HepG2 (cell line): ENCODE results near the gene DMRTB1. TPM values are rescaled to one million over a fixed set of nuclear protein-coding genes. Genes with fewer than 3 reads are reported as not detected.

Experiments
- ATAC-seq: fragments of 200-7000 bp; cut with Tn5 transposase; 3 replicates; pipeline ENCODE4 v1.9.1; 2020; ENCODE audit warnings: mild to moderate bottlenecking, moderate library complexity
- BruUV-seq: library from RNA; stranded (reverse); fragments of 400-500 nt; replicated peaks from 2 replicates; lab custom pipeline; 2021; lab: Mats Ljungman, UMichigan
- CTCF ChIA-PET: fragments of 300-600 bp; formaldehyde crosslinking; extraction: SDS; loops from one replicate; lab custom pipeline; 2021; ENCODE audit warnings: low total read pairs, inconsistent platforms, low intra/inter-chr PET ratio; lab: Yijun Ruan, JAX
- POLR2A ChIA-PET: fragments of 350-600 bp; sonication (Branson Sonifier 250); formaldehyde crosslinking; loops from one replicate; lab custom pipeline; 2020; ENCODE audit warnings: antibody characterized with exemption, inconsistent platforms; lab: Yijun Ruan, JAX
- DNase-seq: peaks from one replicate; pipeline ENCODE4 v3.0.0-alpha.2; 2015; ENCODE audit warnings: low spot score
- FAIRE-seq: peaks from 3 replicates; lab custom pipeline; 2011; peaks lifted over from hg19 to GRCh38; lab: Jason Lieb, UNC
- H2AFZ ChIP-seq: one replicate; pipeline ENCODE4 v1.6.1; 2011; ENCODE audit warnings: low read length, inconsistent platforms
- H3K27ac ChIP-seq: fragments of 300-600 bp; 3 replicates; pipeline ENCODE4 v1.8.0; 2011; ENCODE audit warnings: mixed run types, mild to moderate bottlenecking, mixed read lengths, low read length, inconsistent platforms; ENCODE audit not compliant: insufficient read depth; ENCODE audit errors: extremely low read length
- H3K27me3 ChIP-seq, 2 experiments: fragments of 200-600 bp in 1 of 2; 2 replicates in 1 of 2; 3 replicates in 1 of 2; pipeline versions ENCODE4 v1.6.0 to v1.8.0; 2011; ENCODE audit warnings: low read length in 2 of 2, mild to moderate bottlenecking in 2 of 2, moderate library complexity in 2 of 2, inconsistent platforms in 1 of 2; ENCODE audit not compliant: insufficient read depth in 2 of 2, control insufficient read depth in 1 of 2
- H3K36me3 ChIP-seq, 2 experiments: fragments of 200-600 bp in 1 of 2; replicated peaks in 1 of 2; 2 replicates in 1 of 2; 3 replicates in 1 of 2; pipeline versions ENCODE4 v1.5.1 to v1.8.0; 2011; ENCODE audit warnings: low read length in 2 of 2, inconsistent platforms in 1 of 2; ENCODE audit not compliant: insufficient read depth in 2 of 2, control insufficient read depth in 1 of 2
- H3K4me1 ChIP-seq: 2 replicates; pipeline ENCODE4 v1.5.1; 2012; ENCODE audit warnings: low read length, inconsistent platforms; ENCODE audit not compliant: insufficient read depth
- H3K4me2 ChIP-seq: 2 replicates; pipeline ENCODE4 v1.6.0; 2011; ENCODE audit warnings: low read depth, low read length, inconsistent platforms
- H3K4me3 ChIP-seq, 3 experiments: fragments of 200-600 bp in 1 of 3; sonication (generic), shearing (Covaris generic) in 1 of 3; replicated peaks in 1 of 3; 2 replicates each; pipeline ENCODE4 v1.5.1; 2011 to 2016; ENCODE audit warnings: low read length in 3 of 3, inconsistent platforms in 2 of 3, low read depth in 2 of 3, mild to moderate bottlenecking in 2 of 3, control low read depth in 1 of 3, mixed read lengths in 1 of 3; ENCODE audit not compliant: insufficient read depth in 1 of 3
- H3K79me2 ChIP-seq: one replicate; pipeline ENCODE4 v1.6.1; 2011; ENCODE audit warnings: low read length, inconsistent platforms; ENCODE audit not compliant: insufficient read depth
- H3K9ac ChIP-seq: 2 replicates; pipeline ENCODE4 v1.6.0; 2011; ENCODE audit warnings: mild to moderate bottlenecking, low read depth, low read length, inconsistent platforms; ENCODE audit not compliant: insufficient read depth
- H3K9me3 ChIP-seq: 2 replicates; pipeline ENCODE4 v1.5.1; 2012; ENCODE audit warnings: mild to moderate bottlenecking, low read length
- H4K20me1 ChIP-seq: 2 replicates; pipeline ENCODE4 v1.6.0; 2011; ENCODE audit warnings: inconsistent platforms, mild to moderate bottlenecking, low read length, moderate library complexity; ENCODE audit not compliant: insufficient read depth
- ATF4 ChIP-seq, 2 experiments: fragments of 450-650 bp in 1 of 2; sonication (generic) in 1 of 2; formaldehyde crosslinking; IDR thresholded peaks; 2 replicates each; pipeline versions ENCODE4 v1.5.0 to v1.8.0; 2020 to 2022; ENCODE audit warnings: mild to moderate bottlenecking in 1 of 2, missing genetic modification reagents in 1 of 2
- PAF1 ChIP-seq: IDR thresholded peaks from 2 replicates; pipeline ENCODE4 v1.6.1; 2016; ENCODE audit warnings: missing genetic modification reagents, missing compliant biosample characterization
- WGBS: methylation state at CpG from one replicate; pipeline ENCODE4 v1.1.6; 2017; ENCODE audit warnings: low lambda C conversion rate; 5-methylcytosine and 5-hydroxymethylcytosine counted together
- in situ Hi-C: cut with HindIII; loops from 2 replicates; pipeline ENCODE4 v1.10.0; 2017; ENCODE audit warnings: low pct_unique_long_range_greater_than_20kb; ENCODE audit not compliant: extremely low pct_ligation_motif_present
- intact Hi-C: fragments of 100-400 bp; cut with micrococcal nuclease; formaldehyde crosslinking; loops from one replicate; pipeline ENCODE4 v1.10.0; 2022; ENCODE audit not compliant: unreplicated experiment
- polyA plus RNA-seq, 8 experiments: library from polyadenylated mRNA; depleted of rRNA in 3 of 8; stranded (reverse) in 7 of 8; unstranded in 1 of 8; fragments of >200 nt; fragmentation: Illumina TruSeq in 4 of 8; extraction: Trizol in 4 of 8; gene quantifications; 2 replicates each; pipeline versions ENCODE4 v1.2.1 to v1.2.3, GENCODE V29; 2011 to 2016; ENCODE audit warnings: low read depth in 4 of 8, missing spikeins in 1 of 8, mixed read lengths in 1 of 8; ENCODE audit not compliant: insufficient read depth in 1 of 8
- total RNA-seq, 5 experiments: library from RNA; depleted of rRNA; stranded (reverse); fragments of >200 nt; fragmentation: Illumina TruSeq; extraction: Trizol; gene quantifications; 2 replicates each; pipeline ENCODE4 v1.2.3, GENCODE V29; 2016; ENCODE audit warnings: low read depth in 1 of 5
- TF ChIP-seq, protein P1 (sequence below): sonication (generic); formaldehyde crosslinking; IDR thresholded peaks from 2 replicates; pipeline ENCODE4 v1.4.0; 2020; ENCODE audit warnings: mild to moderate bottlenecking, missing genetic modification reagents
- TF ChIP-seq, protein P2 (sequence below): sonication (generic); formaldehyde crosslinking; IDR thresholded peaks from 2 replicates; pipeline ENCODE4 v1.4.0; 2020; ENCODE audit warnings: missing genetic modification reagents

The DMRTB1 gene
- total and polyA plus RNA-seq, 2 of the 13 experiments (the other 11 are each of a cell fraction or from before 2014, with no cell fraction given) = not detected

DNA sequence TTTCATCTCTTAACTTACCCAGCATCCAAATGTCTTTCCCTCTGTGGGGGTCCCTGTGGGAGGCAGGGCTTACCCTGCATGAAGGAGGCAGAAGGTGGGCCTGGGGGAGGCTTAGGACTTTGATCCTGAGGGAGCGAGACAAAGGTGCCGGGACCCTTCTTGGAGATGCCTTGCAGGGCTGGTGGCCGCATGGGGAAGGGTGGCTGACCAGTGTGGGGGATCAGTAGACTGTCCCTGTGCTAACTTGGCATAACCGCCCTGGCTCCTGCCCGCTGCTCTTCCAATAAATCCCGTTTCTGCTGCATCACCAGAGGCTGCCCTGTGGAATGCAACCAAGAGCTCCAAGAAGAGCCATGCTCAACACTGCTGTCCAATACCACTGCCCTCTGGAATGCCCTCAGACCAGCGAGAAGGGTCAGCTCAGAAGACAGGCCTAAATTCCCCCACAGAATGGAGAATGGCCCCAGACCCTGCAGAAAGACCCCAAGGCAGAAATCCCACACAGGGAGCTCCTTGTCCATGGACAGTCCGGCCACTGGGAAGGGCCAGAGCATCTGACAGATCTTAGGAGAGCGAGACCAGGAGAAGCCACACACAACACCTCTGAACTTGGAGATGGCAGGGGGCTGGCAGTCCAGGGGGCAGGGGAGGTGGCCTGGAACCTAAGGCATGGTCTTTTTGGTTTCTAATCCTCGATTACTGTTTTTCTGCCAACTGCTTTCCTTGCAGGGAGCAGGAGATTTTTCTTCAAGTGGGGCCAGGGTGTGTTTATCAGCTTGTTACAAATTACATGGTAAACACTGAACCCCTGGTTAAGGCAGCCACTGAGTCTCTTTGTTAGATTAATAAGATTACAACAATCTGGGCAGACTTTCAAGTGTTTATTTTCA is 46.7 kb upstream of the DMRTB1 start:
- no peak for ATAC-seq
- no TSS peak for BruUV-seq
- Histone ChIP-seq H3K4me3 (no peak overlapping the region), H4K20me1 (no peaks in the 10 kb centered on the region), H3K27me3 (peaks cover 8 to 86% of the 10 kb centered on the region in 2 experiments; a peak in 4 of 5 replicates)
- TF ChIP-seq PAF1 (CRISPR knock-in tag) (no peak), ATF4 (CRISPR knock-in tag; IDR thresholded peaks at IDR 0.05) (no peak)
- TF ChIP-seq, protein P1, sequence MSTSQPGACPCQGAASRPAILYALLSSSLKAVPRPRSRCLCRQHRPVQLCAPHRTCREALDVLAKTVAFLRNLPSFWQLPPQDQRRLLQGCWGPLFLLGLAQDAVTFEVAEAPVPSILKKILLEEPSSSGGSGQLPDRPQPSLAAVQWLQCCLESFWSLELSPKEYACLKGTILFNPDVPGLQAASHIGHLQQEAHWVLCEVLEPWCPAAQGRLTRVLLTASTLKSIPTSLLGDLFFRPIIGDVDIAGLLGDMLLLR (CRISPR knock-in tag) = no peak
- TF ChIP-seq, protein P2, sequence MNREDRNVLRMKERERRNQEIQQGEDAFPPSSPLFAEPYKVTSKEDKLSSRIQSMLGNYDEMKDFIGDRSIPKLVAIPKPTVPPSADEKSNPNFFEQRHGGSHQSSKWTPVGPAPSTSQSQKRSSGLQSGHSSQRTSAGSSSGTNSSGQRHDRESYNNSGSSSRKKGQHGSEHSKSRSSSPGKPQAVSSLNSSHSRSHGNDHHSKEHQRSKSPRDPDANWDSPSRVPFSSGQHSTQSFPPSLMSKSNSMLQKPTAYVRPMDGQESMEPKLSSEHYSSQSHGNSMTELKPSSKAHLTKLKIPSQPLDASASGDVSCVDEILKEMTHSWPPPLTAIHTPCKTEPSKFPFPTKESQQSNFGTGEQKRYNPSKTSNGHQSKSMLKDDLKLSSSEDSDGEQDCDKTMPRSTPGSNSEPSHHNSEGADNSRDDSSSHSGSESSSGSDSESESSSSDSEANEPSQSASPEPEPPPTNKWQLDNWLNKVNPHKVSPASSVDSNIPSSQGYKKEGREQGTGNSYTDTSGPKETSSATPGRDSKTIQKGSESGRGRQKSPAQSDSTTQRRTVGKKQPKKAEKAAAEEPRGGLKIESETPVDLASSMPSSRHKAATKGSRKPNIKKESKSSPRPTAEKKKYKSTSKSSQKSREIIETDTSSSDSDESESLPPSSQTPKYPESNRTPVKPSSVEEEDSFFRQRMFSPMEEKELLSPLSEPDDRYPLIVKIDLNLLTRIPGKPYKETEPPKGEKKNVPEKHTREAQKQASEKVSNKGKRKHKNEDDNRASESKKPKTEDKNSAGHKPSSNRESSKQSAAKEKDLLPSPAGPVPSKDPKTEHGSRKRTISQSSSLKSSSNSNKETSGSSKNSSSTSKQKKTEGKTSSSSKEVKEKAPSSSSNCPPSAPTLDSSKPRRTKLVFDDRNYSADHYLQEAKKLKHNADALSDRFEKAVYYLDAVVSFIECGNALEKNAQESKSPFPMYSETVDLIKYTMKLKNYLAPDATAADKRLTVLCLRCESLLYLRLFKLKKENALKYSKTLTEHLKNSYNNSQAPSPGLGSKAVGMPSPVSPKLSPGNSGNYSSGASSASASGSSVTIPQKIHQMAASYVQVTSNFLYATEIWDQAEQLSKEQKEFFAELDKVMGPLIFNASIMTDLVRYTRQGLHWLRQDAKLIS (CRISPR knock-in tag) = no peak
- TF ChIP-seq, all 625 proteins: peak for 0
- ChIA-PET CTCF (no interaction called here), POLR2A (no interaction called here)
- in situ Hi-C loops = no loop called here
- intact Hi-C loops = no loop called here
- Histone ChIP-seq H3K27ac (no peak overlapping the region), H3K36me3 (no peaks in the 10 kb centered on the region), H3K4me2 (no peak overlapping the region), H3K9ac (no peak overlapping the region), H2AFZ (no peak overlapping the region), H3K9me3 (no peaks in the 10 kb centered on the region), H3K79me2 (no peaks in the 10 kb centered on the region), H3K4me1 (no peaks in the 10 kb centered on the region)
- FAIRE-seq (no peak), DNase-seq (no peak)
- 25% methylated on average over 6 of the region's 10 CpGs for WGBS
